ENCODE results near the gene TGM2.

TGM2 gene

DNA sequence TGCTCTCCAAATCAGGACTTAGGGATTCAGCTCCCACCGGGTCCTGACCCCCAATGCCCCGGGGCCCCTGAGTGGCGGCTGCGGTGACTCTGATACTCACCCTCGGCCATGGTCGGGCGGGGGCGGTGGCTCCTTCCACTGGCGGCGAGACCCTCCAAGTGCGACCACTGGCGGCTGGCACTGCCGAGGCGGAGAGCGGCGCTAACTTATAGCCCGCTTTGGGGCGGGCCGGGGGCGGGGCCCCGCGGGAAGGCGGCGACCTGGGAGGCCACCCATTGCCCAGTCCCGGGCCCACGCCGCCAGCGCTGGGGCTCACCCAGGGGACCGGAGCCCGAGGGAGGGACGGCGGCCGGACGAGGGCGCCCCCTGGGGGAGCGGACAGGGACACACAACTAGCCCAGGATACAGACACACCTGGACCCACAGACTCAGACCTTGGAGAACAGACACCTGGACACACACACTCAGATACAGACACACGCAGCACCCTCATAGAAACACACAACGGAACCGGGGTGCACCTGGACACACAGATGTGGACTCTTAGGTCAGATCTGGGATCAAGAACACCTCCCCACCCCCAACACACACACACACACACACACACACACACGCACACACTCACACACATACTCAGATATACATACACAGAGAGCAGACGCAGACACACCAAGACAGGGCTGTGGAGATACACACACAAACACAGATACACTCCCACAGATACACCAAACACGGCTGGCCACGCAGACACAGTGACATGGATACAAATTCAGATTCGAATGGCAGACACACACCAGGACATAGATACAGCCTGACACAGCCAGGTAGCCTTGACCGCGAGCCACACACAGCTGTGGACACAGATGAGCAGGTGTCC lies at the start of gene TGM2:
TSS of gene TGM2 (minus strand) at position 182 of the 877 bp plus-strand sequence. CDS start at position 110, 72 bp downstream.
- no peak for DNase-seq

DNA sequence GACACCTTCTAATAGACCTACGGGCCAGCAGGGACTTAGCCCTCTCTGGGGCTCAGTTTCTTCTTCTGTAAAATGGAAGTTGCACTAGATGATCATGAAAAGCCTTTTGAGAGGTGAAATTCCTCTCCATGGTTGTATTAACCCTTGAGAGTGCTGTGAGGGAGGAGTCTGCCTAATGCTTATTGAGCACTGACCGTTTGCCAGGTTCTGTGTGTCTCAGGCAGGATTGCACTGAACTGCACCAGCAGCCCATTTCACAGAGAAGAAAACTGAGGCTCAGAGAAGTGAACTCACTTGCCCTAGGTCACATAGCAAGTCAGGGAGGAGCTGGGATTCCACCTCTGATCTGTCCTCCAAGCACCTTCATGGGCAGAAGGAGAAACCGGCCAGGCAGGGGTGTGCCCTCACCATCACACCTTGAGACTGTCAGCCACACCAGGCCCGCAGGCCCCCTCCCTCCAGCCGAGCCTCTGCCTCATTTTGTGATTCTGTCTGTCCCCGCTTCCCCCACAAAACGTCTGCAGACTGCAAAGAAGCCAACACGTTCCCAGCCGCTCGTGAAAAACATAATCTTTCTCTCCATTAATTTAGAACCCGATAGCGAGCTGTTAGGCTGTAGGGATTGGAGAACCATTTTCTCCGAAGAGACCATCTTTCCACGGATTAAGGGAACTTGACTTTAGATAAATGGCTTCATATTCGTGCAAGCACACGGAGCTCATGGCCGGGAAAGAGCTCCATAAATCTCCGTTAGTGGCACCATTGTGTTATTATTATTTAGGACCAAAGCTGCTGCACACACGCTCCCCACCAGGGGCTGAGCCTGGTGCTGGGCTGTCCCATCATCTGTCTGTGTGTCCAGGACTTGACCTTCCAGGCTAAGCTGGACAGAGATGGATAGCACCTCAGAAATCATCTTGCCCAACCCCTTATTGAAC lies 49.5 kb upstream of the TGM2 start:
- DNase-seq, result no peak

DNA sequence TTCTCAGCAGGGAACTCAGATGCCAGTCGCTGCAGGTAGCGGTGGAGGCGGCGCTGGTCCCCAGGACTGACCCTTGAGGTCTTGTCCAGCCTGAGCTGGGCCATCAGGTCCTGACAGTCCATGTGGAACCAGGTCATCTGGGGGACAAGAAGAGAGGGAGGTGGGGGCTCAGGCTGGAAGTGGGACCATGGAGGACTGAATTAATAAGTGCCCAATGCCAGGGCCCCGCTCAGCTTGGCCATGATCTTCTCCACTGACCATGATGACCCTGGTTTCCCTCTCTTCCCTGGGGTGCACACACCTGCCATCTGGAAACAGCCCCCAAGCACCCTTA lies 48.5 kb upstream of the TGM2 start:
- DNase-seq, result no peak

DNA sequence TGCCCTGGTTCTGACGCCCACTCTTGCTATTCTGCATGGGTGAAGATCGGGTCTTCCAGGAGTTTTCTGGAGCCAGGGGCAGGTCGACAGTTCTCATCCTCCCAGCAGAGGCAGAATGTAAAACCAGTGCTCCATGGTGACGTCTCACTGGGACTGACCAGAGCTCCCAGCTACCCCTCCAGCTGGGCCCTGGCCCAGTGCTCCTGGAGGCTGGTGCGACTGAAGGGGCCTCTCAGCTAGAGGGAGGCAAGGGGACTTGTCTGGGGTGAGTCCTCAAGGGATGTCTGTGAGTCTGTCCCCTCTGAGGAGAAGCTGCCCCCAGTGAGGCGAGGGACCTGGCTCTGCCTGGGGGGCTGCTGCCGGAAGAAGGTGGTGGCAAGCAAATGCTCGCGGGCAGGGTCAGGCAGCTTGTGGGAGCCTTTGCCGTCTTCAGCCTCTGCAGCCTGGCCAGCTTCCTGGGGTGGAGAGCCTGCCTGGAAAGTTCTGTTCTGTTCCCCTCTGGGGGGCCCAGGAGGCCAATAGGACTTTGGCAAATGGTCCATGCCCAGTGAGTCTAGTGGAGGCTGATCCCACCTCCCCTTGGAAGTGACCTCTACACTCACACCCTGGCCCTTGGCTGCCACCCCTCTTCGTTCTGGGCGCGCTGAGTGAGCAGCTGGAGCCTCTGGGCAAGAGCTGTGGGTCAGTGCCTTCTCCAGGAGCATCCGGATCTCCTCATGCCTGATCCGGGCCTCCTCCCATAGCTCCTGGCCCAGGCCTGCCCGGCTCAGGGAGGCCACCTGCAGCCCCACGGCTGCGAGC lies 47.9 kb upstream of the TGM2 start:
- DNase-seq, result no peak

DNA sequence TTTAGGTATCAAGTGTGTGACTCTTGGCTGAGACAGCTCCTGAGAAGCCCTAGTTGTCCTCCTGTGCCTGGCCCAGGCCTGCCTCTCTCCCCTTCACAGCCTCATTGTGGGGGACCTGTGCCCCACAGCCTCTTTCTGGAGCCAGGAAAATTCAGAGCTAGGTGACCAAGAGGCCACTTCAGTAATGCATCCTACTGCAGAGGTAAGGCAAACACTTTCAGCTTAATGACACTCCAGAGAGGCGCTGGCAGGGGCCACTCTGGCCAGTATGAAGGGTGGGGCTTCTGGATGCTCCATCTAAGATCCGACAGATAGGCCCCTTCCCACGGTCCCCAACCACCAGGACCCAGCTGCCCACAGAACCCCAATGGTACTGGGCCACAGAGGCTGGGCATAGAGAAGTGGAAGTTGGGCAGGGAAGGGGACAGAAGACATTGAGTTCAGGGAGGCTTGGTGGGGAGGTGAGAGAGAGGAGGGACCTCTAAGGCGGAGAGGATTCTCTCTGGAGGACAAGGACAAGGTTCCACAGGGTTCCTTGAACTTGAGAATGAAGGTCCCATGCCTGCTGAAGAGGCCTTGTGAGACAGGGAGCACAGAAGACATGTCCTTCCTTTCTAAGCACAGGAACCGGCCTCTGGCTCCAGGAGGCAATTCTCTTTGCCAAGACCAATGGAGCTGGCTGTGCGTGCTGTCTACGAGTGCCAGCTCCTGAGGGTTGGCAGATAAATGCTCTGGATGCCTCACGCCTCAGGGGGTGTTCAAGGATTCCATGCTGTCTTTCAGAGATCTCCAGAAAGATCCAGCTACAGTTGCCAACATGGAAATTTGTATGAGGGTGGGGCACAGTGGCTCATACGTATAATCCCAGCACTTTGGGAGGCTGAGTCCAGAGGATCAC lies 46.4 kb upstream of the TGM2 start:
- no peak for DNase-seq

DNA sequence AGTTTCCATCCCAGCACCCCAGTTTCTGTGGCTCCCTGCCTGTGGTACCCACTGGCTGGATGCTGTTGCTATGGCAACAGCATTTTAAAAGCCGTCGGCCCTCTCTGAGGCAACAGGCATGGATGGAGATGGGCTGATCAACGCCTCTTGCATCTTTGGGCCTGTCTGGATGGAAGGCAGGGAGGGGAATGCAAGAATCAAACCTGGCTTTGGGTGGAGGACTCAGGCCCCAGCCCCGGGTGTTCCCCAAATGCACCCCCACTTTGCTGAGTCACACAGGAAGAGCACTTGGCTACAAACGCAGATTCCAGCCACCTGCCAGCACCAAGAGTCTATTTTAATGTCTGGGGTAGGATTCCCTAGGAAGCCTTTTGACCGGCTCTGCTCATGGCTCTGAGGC lies 45.7 kb upstream of the TGM2 start:
- DNase-seq, result no peak

DNA sequence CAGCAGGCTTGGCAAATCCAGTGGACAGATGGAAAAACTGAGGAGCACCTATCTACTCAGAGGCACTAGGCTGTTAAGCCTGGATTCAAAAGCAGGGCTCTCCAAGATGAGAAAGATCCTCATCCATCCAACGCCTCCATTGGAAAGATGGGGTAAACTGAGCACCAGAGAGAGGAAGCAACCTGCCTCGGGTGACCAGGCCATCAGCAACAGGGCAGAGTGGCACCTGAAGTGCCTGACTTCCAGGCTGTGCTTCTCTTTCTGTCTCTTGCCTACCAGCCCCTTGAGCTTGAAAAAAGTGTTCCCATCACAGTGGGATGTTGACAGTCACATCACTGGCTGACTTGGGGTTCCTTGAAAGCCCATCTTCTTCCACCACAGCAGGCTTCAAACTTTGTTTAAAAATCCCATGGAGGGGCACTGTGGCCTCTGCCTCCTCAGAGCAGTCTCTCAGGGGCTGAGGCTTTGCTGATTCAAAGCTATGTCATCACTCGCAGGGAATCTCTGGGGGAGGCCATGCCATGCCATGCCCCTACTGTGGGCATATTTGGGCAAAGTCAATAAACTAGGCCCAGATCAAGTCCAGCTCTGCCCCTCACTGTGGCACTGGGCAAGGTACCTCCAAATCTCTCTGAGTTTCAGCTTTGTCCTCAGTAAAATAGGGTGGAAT lies 44.8 kb upstream of the TGM2 start:
- DNase-seq, result no peak

DNA sequence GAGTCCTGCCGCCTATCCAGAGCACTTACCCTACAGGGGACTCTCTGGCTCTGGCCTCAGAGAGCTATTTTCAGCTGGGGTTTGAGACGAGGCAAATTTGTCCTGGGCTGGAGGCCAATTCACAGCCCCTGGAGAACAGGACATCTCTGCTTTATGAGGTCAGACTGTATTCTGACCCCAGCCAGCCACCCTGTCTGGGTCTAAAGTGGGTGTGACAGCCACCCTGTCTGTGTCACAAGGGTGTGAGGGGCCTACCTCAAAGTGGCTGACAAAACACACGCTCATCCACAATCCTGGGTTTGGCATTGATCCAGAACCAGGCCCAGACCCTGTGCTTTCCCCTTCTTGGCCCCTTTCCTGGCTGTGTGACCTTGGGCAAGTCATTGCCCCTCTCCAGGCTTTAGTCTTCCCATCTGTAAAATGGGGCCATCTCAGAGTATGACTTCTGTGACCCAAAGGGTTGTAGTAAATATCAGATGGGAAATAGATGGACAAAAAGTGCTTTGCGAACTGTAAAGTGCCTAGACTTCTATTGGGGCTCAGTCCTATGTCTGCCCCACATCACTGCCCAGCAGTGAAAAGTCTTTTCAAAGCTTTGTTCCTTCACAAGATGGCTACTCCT lies 44.1 kb upstream of the TGM2 start:
- DNase-seq, result no peak

DNA sequence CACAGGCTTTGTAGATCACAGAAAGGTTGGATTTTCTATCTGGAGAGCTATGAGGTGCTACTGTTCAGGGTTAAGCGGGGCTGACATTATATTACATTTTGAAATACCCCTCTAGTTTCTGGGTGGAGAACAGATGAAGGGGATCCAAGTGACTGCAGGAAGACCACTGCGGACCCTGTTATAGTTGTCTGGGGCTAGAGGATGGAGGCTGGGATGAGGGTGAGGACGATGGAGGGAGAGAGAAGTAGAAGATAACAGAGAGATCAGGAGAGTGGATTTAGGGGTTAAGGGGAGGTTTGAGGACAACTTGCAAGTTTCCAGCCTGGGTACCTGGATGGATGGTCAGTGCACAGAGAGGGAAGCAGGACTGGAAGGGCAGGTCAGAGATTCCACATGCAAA lies 43.5 kb upstream of the TGM2 start:
- DNase-seq, result no peak

DNA sequence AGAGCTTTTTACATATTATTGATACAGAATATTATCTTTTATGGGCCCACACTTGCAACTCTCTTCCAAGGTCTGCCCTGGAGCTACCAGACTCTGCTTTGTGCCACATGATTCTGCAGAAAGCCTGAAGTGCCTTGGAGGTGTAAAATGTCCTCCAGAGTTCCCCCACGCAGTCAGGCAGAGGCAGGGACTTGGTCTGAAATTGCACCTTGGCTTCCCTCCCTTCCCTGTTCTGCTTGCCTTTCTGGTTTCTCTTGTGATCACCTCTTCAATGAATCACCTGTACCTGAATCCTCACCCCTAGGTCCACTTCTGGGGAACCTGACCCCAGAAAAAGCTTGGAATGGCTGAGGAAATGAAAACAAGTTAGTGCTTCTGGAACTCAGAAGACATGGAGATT lies 43.0 kb upstream of the TGM2 start:
- no peak for DNase-seq

DNA sequence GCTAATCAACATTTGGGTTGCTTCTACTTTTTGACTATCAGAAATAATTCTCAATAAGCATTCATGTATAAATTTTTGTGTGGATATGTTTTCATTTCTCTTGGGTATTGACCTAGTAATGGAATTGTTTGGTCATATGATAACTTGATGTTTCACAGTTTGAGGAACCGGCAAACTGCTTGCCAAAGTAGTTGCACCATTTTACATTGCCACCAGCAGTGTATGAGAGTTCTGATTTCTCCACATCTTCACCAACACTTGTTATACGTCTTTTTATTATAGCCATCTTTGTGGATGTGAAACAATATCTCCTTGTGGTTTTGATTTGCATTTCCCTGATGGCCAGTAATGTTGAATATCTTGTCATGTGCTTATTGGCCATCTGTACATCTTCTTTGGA lies 42.6 kb upstream of the TGM2 start:
- DNase-seq, result no peak

DNA sequence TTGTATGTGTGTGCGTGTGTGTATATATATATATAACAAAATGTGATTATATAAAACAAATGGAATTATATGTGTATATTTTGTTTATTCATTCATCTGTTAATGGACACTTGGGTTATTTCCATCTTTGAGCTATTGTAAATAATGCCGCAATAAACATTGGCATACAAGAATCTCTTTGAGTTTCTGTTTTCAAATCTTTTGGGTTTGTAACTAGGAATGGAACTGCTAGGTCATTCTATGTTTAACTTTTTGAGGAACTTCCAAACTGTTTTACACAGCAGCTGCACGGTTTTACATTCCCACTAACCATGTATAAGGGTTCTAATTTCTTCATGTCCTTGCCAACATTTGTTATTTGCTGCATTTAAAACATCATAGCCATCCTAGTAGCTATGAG lies 39.9 kb upstream of the TGM2 start:
- no peak for DNase-seq

DNA sequence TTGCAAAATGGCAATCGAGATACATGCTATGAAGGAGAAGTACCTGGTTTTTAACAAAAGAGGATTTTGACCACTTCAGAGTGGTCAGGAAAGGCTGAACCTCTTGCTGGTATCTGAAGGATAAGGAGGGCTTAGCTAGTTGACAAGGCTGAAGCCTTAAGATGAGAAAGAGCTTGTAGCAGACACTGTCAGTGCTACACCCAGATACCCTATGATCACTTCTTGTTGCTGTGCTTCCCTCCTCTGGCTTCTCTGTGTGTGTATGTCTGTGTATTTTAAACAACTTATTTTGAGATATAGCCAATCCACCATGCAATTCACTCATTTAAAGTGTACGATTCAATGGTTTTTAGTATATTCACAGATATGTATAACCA lies 38.9 kb upstream of the TGM2 start:
- DNase-seq, result no peak

DNA sequence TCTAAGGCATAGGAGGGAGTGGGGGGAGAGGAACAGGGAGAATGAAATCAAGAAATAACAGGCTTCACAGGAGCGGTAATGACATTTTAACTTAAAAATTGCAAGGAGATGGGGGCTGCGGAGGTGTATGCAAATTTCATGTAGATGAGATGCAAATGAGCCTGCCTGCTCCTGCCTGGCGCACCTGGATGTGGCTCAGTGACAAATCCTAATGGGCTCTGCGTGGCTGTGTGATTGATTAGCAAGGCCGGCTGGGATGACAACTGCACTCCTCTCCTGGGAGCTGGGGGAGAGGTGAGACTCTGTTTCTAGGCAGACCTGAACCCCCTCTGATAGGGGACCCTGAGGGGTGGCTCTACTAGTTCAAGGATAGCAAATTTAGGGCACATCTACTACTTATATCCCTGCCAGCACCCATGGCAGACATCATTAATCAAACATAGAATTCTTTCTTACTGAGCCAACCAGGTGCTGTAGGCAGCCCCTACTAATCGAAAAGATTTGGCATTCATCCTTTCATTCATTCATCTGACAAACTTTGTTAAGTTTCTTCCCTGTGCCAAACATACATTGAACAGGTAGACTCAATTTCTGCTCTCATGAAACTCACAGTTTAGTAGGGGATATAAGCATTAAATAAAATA lies 38.4 kb upstream of the TGM2 start:
- DNase-seq, result no peak

DNA sequence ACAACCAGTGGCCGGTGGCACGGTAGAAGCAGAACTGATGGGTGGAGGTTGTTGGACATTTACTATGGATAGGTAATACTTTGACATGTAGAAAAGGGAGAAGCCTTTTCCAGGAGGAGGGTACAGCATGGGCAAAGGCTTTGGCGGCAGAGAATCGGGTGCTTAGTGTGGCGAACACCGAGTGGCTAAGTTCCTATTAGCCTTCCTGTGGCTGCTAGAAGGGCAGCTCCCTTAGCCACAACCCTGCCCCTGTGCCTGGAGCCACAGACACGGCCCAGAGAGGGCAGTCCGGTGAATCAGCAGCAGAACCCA lies 37.9 kb upstream of the TGM2 start:
- no peak for DNase-seq

DNA sequence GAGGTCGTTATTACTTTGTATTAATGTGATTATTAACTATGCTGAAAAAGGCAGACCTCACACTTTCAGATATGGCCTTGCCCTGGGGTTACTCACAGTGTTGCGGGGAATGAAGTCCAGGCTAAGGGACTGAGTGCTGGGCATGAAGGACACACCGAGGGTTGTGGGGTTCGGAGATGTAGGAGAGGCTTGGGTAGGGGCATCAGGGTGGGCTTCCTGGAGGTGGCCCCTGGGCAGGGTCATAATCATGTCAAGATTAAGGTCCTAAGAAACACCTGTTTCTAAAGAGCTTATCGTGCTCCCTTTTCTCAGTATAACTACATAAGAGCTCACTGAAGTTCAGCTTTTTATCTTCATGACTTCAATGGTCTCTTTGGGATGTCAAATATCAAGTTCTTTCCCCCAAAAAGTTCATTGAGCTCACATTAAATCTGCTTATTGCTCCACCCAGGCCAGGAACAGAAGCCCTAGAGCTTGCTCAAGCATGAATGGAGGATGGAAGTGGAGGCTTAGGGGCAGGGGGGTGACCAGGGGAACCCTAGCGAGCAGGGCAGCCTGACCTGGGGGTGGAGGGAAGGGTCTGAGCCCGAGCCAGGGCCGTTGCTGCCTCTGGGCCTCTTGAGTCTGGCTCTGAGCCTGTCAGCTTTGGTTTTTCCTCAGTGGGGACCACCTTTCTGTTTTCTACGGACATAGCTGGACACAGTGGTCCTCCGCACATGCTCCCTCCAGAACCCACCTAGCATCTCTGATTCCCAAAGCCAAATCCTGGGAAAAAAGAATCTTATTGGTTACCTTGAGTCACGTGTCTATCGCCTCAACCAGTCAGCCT lies 37.3 kb upstream of the TGM2 start:
- DNase-seq, result no peak

DNA sequence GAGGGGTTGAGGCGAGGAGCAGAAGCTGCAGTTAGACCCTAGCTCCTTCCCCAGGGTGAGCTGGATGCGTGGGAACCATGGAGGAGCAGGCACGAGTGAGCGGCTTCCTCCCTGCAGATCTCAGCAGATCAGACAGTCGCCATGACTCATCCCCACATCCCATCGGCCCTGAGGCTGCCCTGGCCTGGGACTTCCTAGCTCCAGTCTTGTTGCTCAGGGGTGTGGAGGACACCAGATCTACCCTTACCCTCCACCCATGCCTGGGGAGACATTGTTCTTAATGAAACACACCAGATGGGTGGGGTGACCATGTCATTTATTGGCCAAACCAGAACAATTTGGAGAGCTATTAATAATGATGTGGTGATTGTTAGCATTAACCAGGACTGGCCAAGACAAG lies 36.3 kb upstream of the TGM2 start:
- no peak for DNase-seq

DNA sequence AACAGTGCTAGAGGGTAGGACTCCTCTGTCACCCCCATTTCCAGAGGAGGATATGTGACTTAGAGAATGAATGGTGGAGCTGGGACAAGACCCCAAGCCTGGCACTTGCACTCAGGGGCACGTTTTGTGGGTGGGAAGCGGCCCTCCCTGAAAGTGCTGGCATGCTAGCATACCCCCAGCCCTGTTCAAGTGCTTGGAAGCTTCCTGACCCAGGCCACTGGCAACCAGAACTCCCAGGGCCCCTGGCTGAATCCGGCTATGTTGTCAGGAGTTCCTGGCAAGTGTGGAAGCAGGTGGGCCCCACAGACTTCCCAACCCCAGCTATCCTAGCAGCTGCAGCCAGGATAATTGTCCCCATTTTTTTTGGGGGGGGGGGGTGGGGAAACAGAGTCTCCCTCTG lies 35.6 kb upstream of the TGM2 start:
- no peak for DNase-seq

DNA sequence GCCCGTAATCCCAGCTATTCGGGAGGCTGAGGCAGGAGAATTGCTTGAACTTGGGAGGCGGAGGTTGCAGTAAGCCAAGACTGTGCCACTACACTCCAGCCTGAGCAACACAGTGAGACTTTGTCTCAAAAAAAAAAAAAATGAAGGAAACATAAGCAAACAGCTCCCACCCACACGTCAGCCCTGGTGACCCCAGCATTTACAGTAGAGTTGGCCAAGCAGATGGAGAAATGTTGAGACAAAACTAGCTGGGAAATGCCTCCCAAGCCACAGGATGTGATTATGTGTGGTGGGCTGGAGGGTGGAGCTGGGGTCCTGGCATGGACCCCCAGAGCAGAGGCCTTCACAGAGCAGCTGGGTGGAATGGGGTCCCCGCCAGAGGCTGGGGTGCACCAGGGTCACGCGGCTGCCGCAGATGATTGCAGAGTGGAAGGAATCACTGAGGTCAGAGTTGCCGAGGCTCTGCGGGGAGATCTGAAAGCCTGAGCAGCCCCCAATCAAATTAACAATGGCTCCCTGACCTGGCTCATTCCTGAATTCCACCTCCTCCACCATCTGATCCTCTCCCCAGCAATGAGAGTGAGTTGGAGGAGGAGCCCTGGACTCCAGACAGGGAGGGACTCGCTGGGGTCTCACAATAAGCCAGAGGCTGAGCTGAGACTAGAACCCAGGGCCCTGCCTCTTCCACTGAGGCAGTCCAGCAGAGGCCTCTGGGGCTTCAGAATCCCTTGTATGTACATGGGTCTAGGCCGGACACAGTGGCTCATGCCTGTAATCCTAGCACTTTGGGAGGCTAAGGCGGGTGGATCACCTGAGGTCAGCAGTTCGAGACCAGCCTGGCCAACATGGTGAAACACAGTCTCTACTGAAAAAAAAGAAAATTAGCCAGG lies 34.7 kb upstream of the TGM2 start:
- DNase-seq, result no peak

All from activated naive CD4-positive, alpha-beta T cell (primary cell).